A549 (cell line): ENCODE data around the gene GCHFR. TPM values are rescaled to one million over a fixed set of nuclear protein-coding genes. Genes with fewer than 3 reads are reported as not detected.

ENCODE experiments used
- ATAC-seq, 2 experiments: fragments of 200-7000 bp in 1 of 2; fragments of >200 bp in 1 of 2; cut with Nextera tagmentation in 1 of 2; cut with Tn5 transposase in 1 of 2; 3 replicates each; pipeline versions ENCODE4 v1.8.0 to v1.9.1; 2018 to 2020; ENCODE audit warnings: mild to moderate bottlenecking in 1 of 2, moderate library complexity in 1 of 2
- CTCF ChIA-PET: fragments of 300-600 bp; sonication (Branson Sonifier 250); formaldehyde crosslinking; extraction: SDS; loops from one replicate; lab custom pipeline; 2021; ENCODE audit warnings: antibody characterized with exemption, inconsistent platforms; lab: Yijun Ruan, JAX
- POLR2A ChIA-PET: fragments of 350-600 bp; formaldehyde crosslinking; extraction: SDS; loops from one replicate; lab custom pipeline; 2021; ENCODE audit warnings: antibody characterized with exemption, inconsistent platforms; lab: Yijun Ruan, JAX
- DNase-seq, 2 experiments: peaks; one replicate each; pipeline versions ENCODE4 v3.0.0 to v3.0.0-alpha.2; 2011 to 2016; ENCODE audit warnings: low read depth in 1 of 2, low spot score in 1 of 2
- FAIRE-seq: peaks from 2 replicates; lab custom pipeline; 2011; peaks lifted over from hg19 to GRCh38; lab: Jason Lieb, UNC
- H3K27ac ChIP-seq, 2 experiments: fragments of >200 bp; sonication (Bioruptor Twin); formaldehyde crosslinking; 3 replicates each; pipeline ENCODE4 v1.5.1; 2016 to 2017
- H3K4me1 ChIP-seq: fragments of >200 bp; sonication (Bioruptor Twin); formaldehyde crosslinking; 3 replicates; pipeline ENCODE4 v1.6.1; 2016
- H3K4me2 ChIP-seq: fragments of >200 bp; sonication (Bioruptor Twin); formaldehyde crosslinking; 3 replicates; pipeline ENCODE4 v1.6.1; 2016
- H3K4me3 ChIP-seq: fragments of >200 bp; sonication (Bioruptor Twin); formaldehyde crosslinking; 3 replicates; pipeline ENCODE4 v1.5.1; 2016
- H3K9me3 ChIP-seq: fragments of >200 bp; sonication (Bioruptor Twin); formaldehyde crosslinking; 3 replicates; pipeline ENCODE4 v1.6.1; 2016
- ATOH8 ChIP-seq: fragments of 250-450 bp; sonication (Bioruptor Pico); IDR thresholded peaks from 2 replicates; pipeline ENCODE4 v1.5.0; 2020; ENCODE audit warnings: low read depth, mild to moderate bottlenecking, moderate library complexity
- BHLHE40 ChIP-seq: IDR thresholded peaks from 2 replicates; pipeline ENCODE4 v1.6.1; 2012; ENCODE audit warnings: low read depth, low read length, inconsistent platforms
- CBX2 ChIP-seq: fragments of 200-600 bp; sonication (generic); IDR thresholded peaks from 2 replicates; pipeline ENCODE4 v1.6.1; 2016; ENCODE audit warnings: low read depth, mild to moderate bottlenecking, borderline replicate concordance
- CEBPB ChIP-seq, 2 experiments: fragments of >200 bp in 1 of 2; sonication (Bioruptor Twin) in 1 of 2; formaldehyde crosslinking in 1 of 2; IDR thresholded peaks; 2 replicates each; pipeline ENCODE4 v1.6.1; 2012 to 2016
- CHD4 ChIP-seq: fragments of 200-600 bp; sonication (generic); IDR thresholded peaks from 2 replicates; pipeline ENCODE4 v1.6.1; 2016; ENCODE audit warnings: antibody characterized with exemption, mild to moderate bottlenecking, borderline replicate concordance
- CTCF ChIP-seq: fragments of >200 bp; sonication (Bioruptor Twin); formaldehyde crosslinking; IDR thresholded peaks from 3 replicates; pipeline ENCODE4 v1.5.1; 2016
- E2F6 ChIP-seq: IDR thresholded peaks from 2 replicates; pipeline ENCODE4 v1.6.1; 2012; ENCODE audit warnings: low read depth, borderline replicate concordance
- EHF ChIP-seq: fragments of 250-450 bp; sonication (Bioruptor Pico); IDR thresholded peaks from 2 replicates; pipeline ENCODE4 v1.5.0; 2020; ENCODE audit warnings: mild to moderate bottlenecking
- EHMT2 ChIP-seq: fragments of 200-600 bp; sonication (generic); IDR thresholded peaks from 2 replicates; pipeline ENCODE4 v1.6.1; 2016; ENCODE audit warnings: antibody characterized with exemption, low read depth, mild to moderate bottlenecking, moderate library complexity
- EP300 ChIP-seq, 2 experiments: fragments of >200 bp; sonication (Bioruptor Twin); formaldehyde crosslinking; IDR thresholded peaks; 2 replicates in 1 of 2; 3 replicates in 1 of 2; pipeline ENCODE4 v1.6.1; 2016 to 2017
- HDAC2 ChIP-seq: fragments of 200-600 bp; sonication (generic); IDR thresholded peaks from 2 replicates; pipeline ENCODE4 v1.6.1; 2016
- HEYL ChIP-seq: fragments of 250-450 bp; sonication (Bioruptor Pico); IDR thresholded peaks from 2 replicates; pipeline ENCODE4 v1.8.0; 2021; ENCODE audit warnings: mild to moderate bottlenecking, moderate library complexity
- MAX ChIP-seq: IDR thresholded peaks from 2 replicates; pipeline ENCODE4 v1.6.1; 2012
- POLR2A ChIP-seq: IDR thresholded peaks from 2 replicates; pipeline ENCODE4 v1.6.1; 2012; ENCODE audit warnings: mild to moderate bottlenecking, low read length
- REST ChIP-seq: fragments of 200-600 bp; sonication (generic); IDR thresholded peaks from 2 replicates; pipeline ENCODE4 v1.6.1; 2016; ENCODE audit warnings: antibody characterized with exemption, mild to moderate bottlenecking, moderate library complexity
- RNF2 ChIP-seq: fragments of 200-600 bp; sonication (generic); IDR thresholded peaks from 2 replicates; pipeline ENCODE4 v1.6.1; 2016; ENCODE audit warnings: low read depth, mild to moderate bottlenecking, antibody characterized with exemption, moderate library complexity, borderline replicate concordance
- USF2 ChIP-seq: fragments of 450-650 bp; IDR thresholded peaks from 2 replicates; pipeline ENCODE4 v1.6.1; 2014; ENCODE audit warnings: antibody characterized with exemption
- WGBS: methylation state at CpG from one replicate; pipeline ENCODE4 v1.1.6; 2017; ENCODE audit errors: missing lambda C conversion rate; 5-methylcytosine and 5-hydroxymethylcytosine counted together
- polyA plus RNA-seq, 4 experiments: library from polyadenylated mRNA; depleted of rRNA in 3 of 4; stranded (reverse); fragments of >200 nt; fragmentation: RNase III in 1 of 4; extraction: RNeasy Plus Mini Kit Qiagen cat#74134 plus additional on column Dnase treatment in 1 of 4; gene quantifications; 2 replicates in 3 of 4; 3 replicates in 1 of 4; pipeline ENCODE4 v1.2.3, GENCODE V29; 2011 to 2017

GCHFR gene
- polyA plus RNA-seq, 2 of the 4 experiments (the other 2 are of a cell fraction): 6.9 to 7.7 TPM

- no peak overlapping the region for H3K4me3 ChIP-seq
- no peak overlapping the region for H3K4me2 ChIP-seq
- 92% methylated on average over 12 of the region's 12 CpGs for WGBS
- ATAC-seq (no peak), FAIRE-seq (no peak), DNase-seq (no peak)
- H3K9me3 ChIP-seq: no peaks in the 10 kb centered on the region
- ChIA-PET POLR2A (no interaction called here), CTCF (interaction anchor here (0.7 to 1.1 kb wide), 4 partner anchors 11 to 79 kb away, joined by 3 to 8 read pairs (median 4); no protein-coding TSS in a partner anchor)
- no peak overlapping the region for H3K27ac ChIP-seq
- TF ChIP-seq EHMT2: no peak
- no peak for TF ChIP-seq ATOH8 (CRISPR knock-in tag)
- no peak for TF ChIP-seq EHF
- no peak for TF ChIP-seq MAX
- TF ChIP-seq EP300 (IDR thresholded peaks at IDR 0.05): no peak
- TF ChIP-seq USF2: no peak
- no peak for TF ChIP-seq CBX2
- TF ChIP-seq POLR2A: no peak
- no peak for TF ChIP-seq CEBPB (IDR thresholded peaks at IDR 0.05)
- no peak for TF ChIP-seq HEYL
- no peak for TF ChIP-seq BHLHE40
- no peak for TF ChIP-seq CHD4
- no peak for TF ChIP-seq RNF2
- no peak for TF ChIP-seq HDAC2
- no peak for TF ChIP-seq REST
- TF ChIP-seq CTCF: no peak
- no peak for TF ChIP-seq E2F6
- 0 out of 3 replicates have a peak, but pooled peaks cover 8% of the 10 kb centered on the region for H3K4me1 ChIP-seq
Measured at GRCh38 chr15:40812721-40813425, 49.0 kb downstream of the GCHFR start.
